ENCODE results near the gene MYO9B.

DNA sequence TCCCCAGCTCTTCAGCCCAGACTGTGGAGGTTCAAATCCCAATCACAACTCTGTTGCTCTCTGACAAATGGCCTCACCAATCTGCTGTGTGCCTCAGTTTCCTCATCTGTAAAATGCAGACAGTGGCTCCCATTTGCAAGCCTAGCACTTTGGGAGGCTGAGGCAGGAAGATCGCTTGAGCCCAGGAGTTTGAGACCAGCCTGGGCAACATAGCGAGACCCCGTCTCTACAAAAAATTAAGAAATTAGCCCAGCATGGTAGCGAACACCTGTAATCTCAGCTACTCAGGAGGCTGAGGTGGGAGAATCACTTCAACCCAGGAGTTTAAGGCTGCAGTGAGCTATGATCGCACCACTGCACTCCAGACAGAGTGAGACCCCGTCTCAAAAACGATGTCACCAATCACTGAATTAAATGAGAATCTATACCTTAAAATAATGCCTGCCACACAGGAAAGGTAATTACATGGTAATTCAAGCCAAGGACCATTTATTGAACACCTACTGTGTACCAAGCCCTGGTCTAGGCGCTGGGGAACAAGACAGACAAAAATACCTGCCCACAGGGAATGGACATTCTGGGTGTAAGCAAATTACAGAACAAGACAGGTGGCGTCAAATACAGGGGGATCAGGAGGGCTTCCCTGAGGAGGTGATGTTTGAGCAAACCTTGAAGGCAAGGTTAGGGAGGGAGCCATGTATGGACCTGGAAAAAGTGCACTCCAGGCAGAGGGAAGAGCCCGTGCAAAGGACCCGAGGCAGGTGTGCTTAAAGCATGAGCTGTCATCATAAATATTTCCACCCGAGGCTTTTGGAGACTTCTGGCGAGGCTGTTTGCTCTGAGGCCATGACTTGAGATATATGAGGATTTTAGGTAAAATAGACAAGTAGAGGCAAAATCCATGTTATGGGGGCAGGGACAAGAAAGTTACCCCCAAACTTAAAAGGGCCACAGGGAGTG is 162.4 kb downstream of the MYO9B start:
- TF ChIP-seq, protein P1, sequence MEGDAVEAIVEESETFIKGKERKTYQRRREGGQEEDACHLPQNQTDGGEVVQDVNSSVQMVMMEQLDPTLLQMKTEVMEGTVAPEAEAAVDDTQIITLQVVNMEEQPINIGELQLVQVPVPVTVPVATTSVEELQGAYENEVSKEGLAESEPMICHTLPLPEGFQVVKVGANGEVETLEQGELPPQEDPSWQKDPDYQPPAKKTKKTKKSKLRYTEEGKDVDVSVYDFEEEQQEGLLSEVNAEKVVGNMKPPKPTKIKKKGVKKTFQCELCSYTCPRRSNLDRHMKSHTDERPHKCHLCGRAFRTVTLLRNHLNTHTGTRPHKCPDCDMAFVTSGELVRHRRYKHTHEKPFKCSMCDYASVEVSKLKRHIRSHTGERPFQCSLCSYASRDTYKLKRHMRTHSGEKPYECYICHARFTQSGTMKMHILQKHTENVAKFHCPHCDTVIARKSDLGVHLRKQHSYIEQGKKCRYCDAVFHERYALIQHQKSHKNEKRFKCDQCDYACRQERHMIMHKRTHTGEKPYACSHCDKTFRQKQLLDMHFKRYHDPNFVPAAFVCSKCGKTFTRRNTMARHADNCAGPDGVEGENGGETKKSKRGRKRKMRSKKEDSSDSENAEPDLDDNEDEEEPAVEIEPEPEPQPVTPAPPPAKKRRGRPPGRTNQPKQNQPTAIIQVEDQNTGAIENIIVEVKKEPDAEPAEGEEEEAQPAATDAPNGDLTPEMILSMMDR (conservative IDR thresholded peaks at IDR 0.05 in 1 of 2, IDR thresholded peaks at IDR 0.05 in 1 of 2; ENCODE audit: low read depth in 1 of 2, low read length in 2 of 2) = no peak
- no peak for TF ChIP-seq EZH2 (IDR thresholded peaks at IDR 0.05; ENCODE audit: low read length, missing control alignments)
